Measurements from ENCODE around the gene ATG101. TPM values are rescaled to one million over a fixed set of nuclear protein-coding genes. Genes with fewer than 3 reads are reported as not detected.

Gene ATG101
- total RNA-seq, 1 experiment from 2014 or later = 78.6 TPM

GRCh38 chr12:52046859-52047258, 22.9 kb upstream of the ATG101 start:
- Histone ChIP-seq H3K27me3 (replicated peaks) (no peaks in the 10 kb centered on the region), H3K9me3 (replicated peaks) (no peaks in the 10 kb centered on the region; the same call in 1 of the 2 replicates), H3K36me3 (peaks cover 18% of the 10 kb centered on the region), H3K27ac (no peak overlapping the region), H3K4me3 (no peak overlapping the region), H3K4me1 (replicated peaks) (peaks cover 20% of the 10 kb centered on the region)
- no peak for DNase-seq (ENCODE audit: low read depth in 1 of 2, low spot score in 2 of 2)

GRCh38 chr12:52049286-52049685, 20.5 kb upstream of the ATG101 start:
- Histone ChIP-seq H3K9me3 (replicated peaks) (no peaks in the 10 kb centered on the region; the same call in 1 of the 2 replicates), H3K27me3 (replicated peaks) (no peaks in the 10 kb centered on the region), H3K36me3 (peaks cover 3% of the 10 kb centered on the region; the same call in 1 of the 2 replicates), H3K4me1 (replicated peaks) (peaks cover 20% of the 10 kb centered on the region), H3K27ac (no peak overlapping the region), H3K4me3 (no peak overlapping the region)
- no peak for DNase-seq (ENCODE audit: low read depth in 1 of 2, low spot score in 2 of 2)

- Histone ChIP-seq H3K36me3 (peaks cover 6% of the 10 kb centered on the region), H3K4me3 (no peak overlapping the region), H3K4me1 (replicated peaks) (peaks cover 20% of the 10 kb centered on the region), H3K9me3 (replicated peaks) (no peaks in the 10 kb centered on the region; the same call in 1 of the 2 replicates), H3K27ac (no peak overlapping the region; the same call in 1 of the 2 replicates), H3K27me3 (replicated peaks) (no peaks in the 10 kb centered on the region)
- no peak for DNase-seq (ENCODE audit: low read depth in 1 of 2, low spot score in 2 of 2)
Observed at GRCh38 chr12:52049688-52050087, 20.1 kb upstream of the ATG101 start.

- Histone ChIP-seq H3K27ac (peak overlapping the region; percentile 95), H3K36me3 (peaks cover 11% of the 10 kb centered on the region), H3K4me1 (replicated peaks) (peaks cover 20% of the 10 kb centered on the region), H3K9me3 (replicated peaks) (no peaks in the 10 kb centered on the region; the same call in 1 of the 2 replicates), H3K27me3 (replicated peaks) (no peaks in the 10 kb centered on the region), H3K4me3 (peak overlapping the region; percentile 51)
- DNase-seq (ENCODE audit: low read depth in 1 of 2, low spot score in 2 of 2) = no peak
Observed at GRCh38 chr12:52050116-52050757, 19.5 kb upstream of the ATG101 start.

GRCh38 chr12:52050758-52051541, 18.8 kb upstream of the ATG101 start, which contains the start of gene NR4A1:
Gene NR4A1, plus strand, starts transcription at chr12:52051442. Its CDS starts 2,887 bp downstream, at chr12:52054329.
- H3K27me3 ChIP-seq (replicated peaks) = no peaks in the 10 kb centered on the region
- H3K27ac ChIP-seq = peak within 1 kb of the TSS; percentile 95
- no peaks in the 10 kb centered on the region; the same call in 1 of the 2 replicates for H3K9me3 ChIP-seq (replicated peaks)
- peaks cover 12% of the 10 kb centered on the region for H3K36me3 ChIP-seq
- peak within 1 kb of the TSS; percentile 51 for H3K4me3 ChIP-seq
- H3K4me1 ChIP-seq (replicated peaks) = peaks cover 20% of the 10 kb centered on the region
- DNase-seq (ENCODE audit: low read depth in 1 of 2, low spot score in 2 of 2) = peak; percentile 89 to 95

DNA sequence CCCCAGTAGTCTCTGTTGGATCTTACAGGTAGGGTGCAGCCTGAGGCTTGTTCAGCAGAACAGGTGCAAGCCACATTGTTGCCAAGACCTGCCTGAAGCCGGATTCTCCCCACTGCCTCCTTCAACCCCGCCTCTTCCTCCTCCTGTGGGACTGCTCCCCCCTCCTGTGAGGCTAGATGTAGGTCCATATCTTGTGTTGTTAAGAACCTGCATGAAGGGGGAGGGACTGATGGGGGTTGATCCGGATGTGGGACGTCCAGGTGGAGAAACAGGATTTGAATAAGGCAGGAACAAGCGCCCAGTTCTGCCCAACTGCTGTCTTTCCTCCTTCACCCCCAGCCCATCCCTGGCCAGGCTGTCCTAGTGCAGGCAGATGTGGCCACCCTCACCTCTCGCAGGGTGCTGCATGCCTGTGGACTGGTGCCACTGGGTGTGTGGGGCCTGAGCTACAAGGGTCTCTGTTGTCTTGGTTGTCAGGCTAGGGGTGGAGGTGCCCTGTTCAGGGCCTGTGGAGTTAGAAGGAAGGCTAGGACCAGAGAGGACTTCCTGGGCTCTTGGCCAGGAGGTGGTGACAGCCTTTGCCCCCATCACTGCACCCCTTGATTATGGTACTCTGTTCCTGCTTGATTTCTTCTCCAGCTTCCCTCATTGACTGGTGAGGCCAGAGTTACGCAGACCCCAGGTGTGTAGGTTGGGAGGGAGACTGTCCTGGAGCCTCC, 17.2 kb upstream of the ATG101 start:
- Histone ChIP-seq H3K27ac (no peak overlapping the region), H3K9me3 (replicated peaks) (no peaks in the 10 kb centered on the region; the same call in 1 of the 2 replicates), H3K36me3 (peaks cover 14% of the 10 kb centered on the region), H3K4me3 (no peak overlapping the region), H3K27me3 (replicated peaks) (no peaks in the 10 kb centered on the region), H3K4me1 (replicated peaks) (peaks cover 20% of the 10 kb centered on the region)
- no peak for DNase-seq (ENCODE audit: low read depth in 1 of 2, low spot score in 2 of 2)

GRCh38 chr12:52053536-52054209, 16.1 kb upstream of the ATG101 start:
- Histone ChIP-seq H3K27ac (no peak overlapping the region), H3K4me3 (no peak overlapping the region)

GRCh38 chr12:52054231-52054832, 15.4 kb upstream of the ATG101 start:
- Histone ChIP-seq H3K27me3 (replicated peaks) (no peaks in the 10 kb centered on the region), H3K9me3 (replicated peaks) (no peaks in the 10 kb centered on the region; the same call in 1 of the 2 replicates), H3K4me3 (no peak overlapping the region), H3K4me1 (replicated peaks) (peaks cover 20% of the 10 kb centered on the region), H3K27ac (no peak overlapping the region), H3K36me3 (peaks cover 15% of the 10 kb centered on the region)
- DNase-seq (ENCODE audit: low read depth in 1 of 2, low spot score in 2 of 2) = no peak

More at GRCh38 chr12:52053536-52054209, 16.1 kb upstream of the ATG101 start:
- H3K36me3 ChIP-seq = peaks cover 15% of the 10 kb centered on the region
- no peaks in the 10 kb centered on the region for H3K27me3 ChIP-seq (replicated peaks)
- no peaks in the 10 kb centered on the region; the same call in 1 of the 2 replicates for H3K9me3 ChIP-seq (replicated peaks)
- H3K4me1 ChIP-seq (replicated peaks) = peaks cover 20% of the 10 kb centered on the region
- DNase-seq (ENCODE audit: low read depth in 1 of 2, low spot score in 2 of 2) = no peak

- no peak overlapping the region for H3K27ac ChIP-seq
- no peak overlapping the region for H3K4me3 ChIP-seq
- H3K4me1 ChIP-seq (replicated peaks) = peaks cover 15% of the 10 kb centered on the region
- no peaks in the 10 kb centered on the region for H3K27me3 ChIP-seq (replicated peaks)
- DNase-seq (ENCODE audit: low read depth in 1 of 2, low spot score in 2 of 2) = no peak
- H3K36me3 ChIP-seq = peaks cover 15% of the 10 kb centered on the region
- H3K9me3 ChIP-seq (replicated peaks) = no peaks in the 10 kb centered on the region; the same call in 1 of the 2 replicates
Observed at GRCh38 chr12:52054833-52055730, 14.7 kb upstream of the ATG101 start.

DNA sequence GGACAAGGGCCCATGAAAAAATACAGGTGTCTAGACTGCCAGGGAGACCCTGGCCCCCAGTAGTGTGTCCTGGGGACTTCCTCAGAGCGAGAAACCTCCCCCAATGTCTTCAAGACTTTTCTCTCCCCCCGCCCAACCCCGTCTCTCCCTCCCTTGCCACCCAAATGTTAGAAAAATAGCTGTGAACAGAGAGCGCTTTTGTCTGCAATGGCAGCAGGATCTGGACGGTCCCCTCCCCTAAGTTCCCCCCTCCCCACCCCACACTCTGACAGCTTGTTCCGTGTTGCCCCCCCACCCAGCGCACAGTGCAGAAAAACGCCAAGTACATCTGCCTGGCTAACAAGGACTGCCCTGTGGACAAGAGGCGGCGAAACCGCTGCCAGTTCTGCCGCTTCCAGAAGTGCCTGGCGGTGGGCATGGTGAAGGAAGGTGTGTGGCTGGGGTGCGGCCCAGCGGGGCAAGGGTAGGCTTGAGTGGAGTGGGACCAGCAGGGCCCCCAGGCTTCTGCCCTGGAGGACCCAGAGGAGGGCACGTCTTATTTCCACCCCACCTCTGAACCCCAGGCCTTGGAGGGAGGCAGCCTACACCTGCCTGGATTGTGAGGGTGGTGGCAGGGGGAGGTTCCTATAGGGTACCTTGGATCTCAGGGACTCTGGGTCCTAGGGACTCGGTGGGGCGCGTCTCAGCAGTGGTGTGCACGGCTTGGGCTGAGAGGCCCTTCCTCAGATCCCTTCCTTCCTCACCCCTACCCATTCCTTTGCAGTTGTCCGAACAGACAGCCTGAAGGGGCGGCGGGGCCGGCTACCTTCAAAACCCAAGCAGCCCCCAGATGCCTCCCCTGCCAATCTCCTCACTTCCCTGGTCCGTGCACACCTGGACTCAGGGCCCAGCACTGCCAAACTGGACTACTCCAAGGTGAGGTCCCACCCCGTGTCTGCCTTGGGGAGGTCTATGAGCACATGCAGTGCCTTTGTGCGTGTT, 13.8 kb upstream of the ATG101 start:
- DNase-seq (ENCODE audit: low read depth in 1 of 2, low spot score in 2 of 2) = no peak
- Histone ChIP-seq H3K36me3 (peaks cover 15% of the 10 kb centered on the region), H3K9me3 (replicated peaks) (no peaks in the 10 kb centered on the region; the same call in 1 of the 2 replicates), H3K27me3 (replicated peaks) (no peaks in the 10 kb centered on the region), H3K4me3 (no peak overlapping the region), H3K27ac (no peak overlapping the region), H3K4me1 (replicated peaks) (peaks cover 7% of the 10 kb centered on the region)

All from SJSA1 (cell line).